PC-9 (cell line): ENCODE results near the gene ZNF80.

Source experiments
- CTCF ChIP-seq: fragments of 200-600 bp; sonication (generic); conservative IDR thresholded peaks from 2 replicates; pipeline ENCODE4 v1.6.1; 2017; ENCODE audit warnings: mixed run types, antibody characterized with exemption, mild to moderate bottlenecking, moderate library complexity
- EZH2 ChIP-seq: fragments of 200-600 bp; sonication (generic); IDR thresholded peaks from 2 replicates; pipeline ENCODE4 v1.8.0; 2017; ENCODE audit warnings: antibody characterized with exemption, low read depth

GRCh38 chr3:114221165-114221880, 16.1 kb downstream of the ZNF80 start:
- TF ChIP-seq CTCF, result no peak
- no peak for TF ChIP-seq EZH2
